ENCODE measurements around the gene CHERP.

Gene CHERP

GRCh38 chr19:16518483-16519229 lies 23.6 kb downstream of the CHERP start:
- no peaks in the 10 kb centered on the region for H3K27me3 ChIP-seq (ENCODE audit: control insufficient read depth in 1 of 2, insufficient read depth in 1 of 2, low read length in 2 of 2)
- no peaks in the 10 kb centered on the region for H3K9me3 ChIP-seq (ENCODE audit: control insufficient read depth, low read length)
- no peak overlapping the region for H3K23ac ChIP-seq (ENCODE audit: low read length in 2 of 2)
- no peaks in the 10 kb centered on the region for H3K4me1 ChIP-seq (ENCODE audit: control insufficient read depth, insufficient read depth, low read depth, low read length)
- H2BK120ac ChIP-seq (ENCODE audit: low read depth, low read length) = no peak overlapping the region
- H3K4me2 ChIP-seq (ENCODE audit: low read length, poor library complexity, severe bottlenecking) = no peak overlapping the region
- H2BK15ac ChIP-seq (ENCODE audit: low read depth, poor library complexity, severe bottlenecking) = no peak overlapping the region
- no peak overlapping the region for H3K4ac ChIP-seq (ENCODE audit: low read depth in 1 of 2, low read length in 2 of 2)
- H2AK5ac ChIP-seq (ENCODE audit: low read length, severe bottlenecking) = no peak overlapping the region
- no peak overlapping the region for H3K27ac ChIP-seq (ENCODE audit: low read length, poor library complexity, severe bottlenecking)
- no peak overlapping the region for H4K8ac ChIP-seq (ENCODE audit: low read length)
- peaks cover 35% of the 10 kb centered on the region for H3K79me1 ChIP-seq (replicated peaks; ENCODE audit: low read length, poor library complexity, severe bottlenecking)
- WGBS = 97% methylated on average over 33 of the region's 33 CpGs
- H2BK12ac ChIP-seq (ENCODE audit: low read length in 2 of 2) = no peak overlapping the region
- no peak overlapping the region for H3K4me3 ChIP-seq (ENCODE audit: insufficient read depth in 1 of 2, low read depth in 1 of 2, low read length in 2 of 2)
- no peak overlapping the region for H3K14ac ChIP-seq (ENCODE audit: low read length in 2 of 2)
- no peak for DNase-seq
- no peak overlapping the region for H3K9ac ChIP-seq (ENCODE audit: low read length)
- H2BK5ac ChIP-seq (ENCODE audit: low read depth, low read length, poor library complexity, severe bottlenecking) = no peak overlapping the region
- H2AFZ ChIP-seq (ENCODE audit: low read depth, low read length) = no peak overlapping the region
- no peak overlapping the region for H3K18ac ChIP-seq (ENCODE audit: low read depth in 1 of 2, low read length in 2 of 2)
- no peak overlapping the region for H4K91ac ChIP-seq (ENCODE audit: low read length)
- H3K36me3 ChIP-seq (ENCODE audit: control insufficient read depth in 1 of 2, insufficient read depth in 2 of 2, low read depth in 1 of 2, low read length in 2 of 2) = peaks cover 78 to 84% of the 10 kb centered on the region in 2 experiments

GRCh38 chr19:16518061-16518460 lies 24.2 kb downstream of the CHERP start:
- no peak overlapping the region for H3K4me3 ChIP-seq (ENCODE audit: insufficient read depth in 1 of 2, low read depth in 1 of 2, low read length in 2 of 2)
- no peak overlapping the region for H4K8ac ChIP-seq (ENCODE audit: low read length)
- no peak overlapping the region for H3K23ac ChIP-seq (ENCODE audit: low read length in 2 of 2)
- no peak overlapping the region for H3K9ac ChIP-seq (ENCODE audit: low read length)
- H3K4me2 ChIP-seq (ENCODE audit: low read length, poor library complexity, severe bottlenecking) = no peak overlapping the region
- H4K91ac ChIP-seq (ENCODE audit: low read length) = no peak overlapping the region
- no peak overlapping the region for H3K27ac ChIP-seq (ENCODE audit: low read length, poor library complexity, severe bottlenecking)
- no peaks in the 10 kb centered on the region for H3K9me3 ChIP-seq (ENCODE audit: control insufficient read depth, low read length)
- H3K18ac ChIP-seq (ENCODE audit: low read depth in 1 of 2, low read length in 2 of 2) = no peak overlapping the region
- no peak overlapping the region for H2AFZ ChIP-seq (ENCODE audit: low read depth, low read length)
- no peak overlapping the region for H2BK120ac ChIP-seq (ENCODE audit: low read depth, low read length)
- H2BK5ac ChIP-seq (ENCODE audit: low read depth, low read length, poor library complexity, severe bottlenecking) = no peak overlapping the region
- H3K4ac ChIP-seq (ENCODE audit: low read depth in 1 of 2, low read length in 2 of 2) = no peak overlapping the region
- 96% methylated on average over 14 of the region's 14 CpGs for WGBS
- no peak for DNase-seq
- H3K27me3 ChIP-seq (ENCODE audit: control insufficient read depth in 1 of 2, insufficient read depth in 1 of 2, low read length in 2 of 2) = no peaks in the 10 kb centered on the region
- H2BK15ac ChIP-seq (ENCODE audit: low read depth, poor library complexity, severe bottlenecking) = no peak overlapping the region
- no peak overlapping the region for H2BK12ac ChIP-seq (ENCODE audit: low read length in 2 of 2)
- H2AK5ac ChIP-seq (ENCODE audit: low read length, severe bottlenecking) = no peak overlapping the region
- H3K36me3 ChIP-seq (ENCODE audit: control insufficient read depth in 1 of 2, insufficient read depth in 2 of 2, low read depth in 1 of 2, low read length in 2 of 2) = peaks cover 73 to 83% of the 10 kb centered on the region in 2 experiments
- H3K79me1 ChIP-seq (replicated peaks; ENCODE audit: low read length, poor library complexity, severe bottlenecking) = peaks cover 33% of the 10 kb centered on the region
- no peak overlapping the region for H3K14ac ChIP-seq (ENCODE audit: low read length in 2 of 2)
- no peaks in the 10 kb centered on the region for H3K4me1 ChIP-seq (ENCODE audit: control insufficient read depth, insufficient read depth, low read depth, low read length)

GRCh38 chr19:16516923-16517610 lies 25.2 kb downstream of the CHERP start:
- no peak overlapping the region for H2BK15ac ChIP-seq (ENCODE audit: low read depth, poor library complexity, severe bottlenecking)
- no peaks in the 10 kb centered on the region for H3K9me3 ChIP-seq (ENCODE audit: control insufficient read depth, low read length)
- no peak overlapping the region for H3K4me2 ChIP-seq (ENCODE audit: low read length, poor library complexity, severe bottlenecking)
- WGBS = 93% methylated on average over 14 of the region's 14 CpGs
- H3K79me1 ChIP-seq (replicated peaks; ENCODE audit: low read length, poor library complexity, severe bottlenecking) = peaks cover 29% of the 10 kb centered on the region
- no peaks in the 10 kb centered on the region for H3K27me3 ChIP-seq (ENCODE audit: control insufficient read depth in 1 of 2, insufficient read depth in 1 of 2, low read length in 2 of 2)
- H3K14ac ChIP-seq (ENCODE audit: low read length in 2 of 2) = no peak overlapping the region
- H4K91ac ChIP-seq (ENCODE audit: low read length) = peak overlapping the region; percentile 11
- DNase-seq = no peak
- H2BK120ac ChIP-seq (ENCODE audit: low read depth, low read length) = no peak overlapping the region
- no peak overlapping the region for H2BK12ac ChIP-seq (ENCODE audit: low read length in 2 of 2)
- H2AK5ac ChIP-seq (ENCODE audit: low read length, severe bottlenecking) = no peak overlapping the region
- no peak overlapping the region for H3K9ac ChIP-seq (ENCODE audit: low read length)
- no peak overlapping the region for H3K4me3 ChIP-seq (ENCODE audit: insufficient read depth in 1 of 2, low read depth in 1 of 2, low read length in 2 of 2)
- no peak overlapping the region for H3K4ac ChIP-seq (ENCODE audit: low read depth in 1 of 2, low read length in 2 of 2)
- no peak overlapping the region for H4K8ac ChIP-seq (ENCODE audit: low read length)
- peaks cover 74 to 83% of the 10 kb centered on the region in 2 experiments for H3K36me3 ChIP-seq (ENCODE audit: control insufficient read depth in 1 of 2, insufficient read depth in 2 of 2, low read depth in 1 of 2, low read length in 2 of 2)
- no peak overlapping the region for H3K18ac ChIP-seq (ENCODE audit: low read depth in 1 of 2, low read length in 2 of 2)
- H2AFZ ChIP-seq (ENCODE audit: low read depth, low read length) = no peak overlapping the region
- no peak overlapping the region for H3K27ac ChIP-seq (ENCODE audit: low read length, poor library complexity, severe bottlenecking)
- H3K4me1 ChIP-seq (ENCODE audit: control insufficient read depth, insufficient read depth, low read depth, low read length) = no peaks in the 10 kb centered on the region
- no peak overlapping the region for H2BK5ac ChIP-seq (ENCODE audit: low read depth, low read length, poor library complexity, severe bottlenecking)
- no peak overlapping the region for H3K23ac ChIP-seq (ENCODE audit: low read length in 2 of 2)

GRCh38 chr19:16516381-16516780 lies 25.9 kb downstream of the CHERP start:
- Histone ChIP-seq H3K4ac (ENCODE audit: low read depth in 1 of 2, low read length in 2 of 2) (no peak overlapping the region), H2AK5ac (ENCODE audit: low read length, severe bottlenecking) (no peak overlapping the region), H3K4me1 (ENCODE audit: control insufficient read depth, insufficient read depth, low read depth, low read length) (no peaks in the 10 kb centered on the region), H2BK120ac (ENCODE audit: low read depth, low read length) (no peak overlapping the region), H3K27me3 (ENCODE audit: control insufficient read depth in 1 of 2, insufficient read depth in 1 of 2, low read length in 2 of 2) (no peaks in the 10 kb centered on the region), H4K8ac (ENCODE audit: low read length) (no peak overlapping the region), H3K18ac (ENCODE audit: low read depth in 1 of 2, low read length in 2 of 2) (no peak overlapping the region), H3K9ac (ENCODE audit: low read length) (no peak overlapping the region), H2BK15ac (ENCODE audit: low read depth, poor library complexity, severe bottlenecking) (no peak overlapping the region), H3K27ac (ENCODE audit: low read length, poor library complexity, severe bottlenecking) (no peak overlapping the region), H4K91ac (ENCODE audit: low read length) (no peak overlapping the region), H3K9me3 (ENCODE audit: control insufficient read depth, low read length) (no peaks in the 10 kb centered on the region), H2BK12ac (ENCODE audit: low read length in 2 of 2) (no peak overlapping the region), H3K14ac (ENCODE audit: low read length in 2 of 2) (no peak overlapping the region), H2AFZ (ENCODE audit: low read depth, low read length) (no peak overlapping the region), H3K23ac (ENCODE audit: low read length in 2 of 2) (no peak overlapping the region), H3K36me3 (ENCODE audit: control insufficient read depth in 1 of 2, insufficient read depth in 2 of 2, low read depth in 1 of 2, low read length in 2 of 2) (peaks cover 70 to 80% of the 10 kb centered on the region in 2 experiments), H2BK5ac (ENCODE audit: low read depth, low read length, poor library complexity, severe bottlenecking) (no peak overlapping the region), H3K4me3 (ENCODE audit: insufficient read depth in 1 of 2, low read depth in 1 of 2, low read length in 2 of 2) (no peak overlapping the region), H3K79me1 (replicated peaks; ENCODE audit: low read length, poor library complexity, severe bottlenecking) (peaks cover 25% of the 10 kb centered on the region), H3K4me2 (ENCODE audit: low read length, poor library complexity, severe bottlenecking) (no peak overlapping the region)
- DNase-seq = no peak
- 95% methylated on average over 13 of the region's 15 CpGs for WGBS

Data from mesenchymal stem cell (in vitro differentiated cells and primary cell).